Sigmoid colon (tissue), 7 donors: ENCODE results near the gene FILIP1L. TPM values are rescaled to one million over a fixed set of nuclear protein-coding genes. Genes with fewer than 3 reads are reported as not detected.

Source experiments
- DNase-seq: peaks from one replicate; pipeline ENCODE4 v3.0.0-alpha.2; 2019
- H3K27ac ChIP-seq, 4 donors: fragments of 200-600 bp; sonication (generic); one replicate each; pipeline ENCODE4 v1.5.1; 2016 to 2019; ENCODE audit warnings: mild to moderate bottlenecking in 1 of 4
- H3K27me3 ChIP-seq, 3 donors: fragments of 200-600 bp; sonication (generic); one replicate each; pipeline ENCODE4 v1.5.1; 2019; ENCODE audit warnings: mild to moderate bottlenecking in 1 of 3
- H3K36me3 ChIP-seq, 4 donors: fragments of 200-600 bp; sonication (generic); one replicate each; pipeline ENCODE4 v1.5.1; 2016 to 2019
- H3K4me1 ChIP-seq, 4 donors: fragments of 200-600 bp; sonication (generic); one replicate each; pipeline ENCODE4 v1.5.1; 2017 to 2019
- H3K4me3 ChIP-seq, 4 donors: fragments of 200-600 bp; sonication (generic); one replicate each; pipeline ENCODE4 v1.5.1; 2017 to 2019; ENCODE audit warnings: mild to moderate bottlenecking in 2 of 4, moderate library complexity in 1 of 4
- H3K9me3 ChIP-seq, 4 donors: fragments of 200-600 bp in 3 of 4; sonication (generic) in 3 of 4; one replicate each; pipeline versions ENCODE4 v1.5.1 to v1.6.1; 2013 to 2019
- EP300 ChIP-seq, 4 donors: sonication (generic); formaldehyde crosslinking; IDR thresholded peaks; one replicate each; pipeline ENCODE4 v1.6.1; 2017; ENCODE audit warnings: antibody characterized with exemption in 4 of 4
- POLR2A ChIP-seq, 2 donors: fragments of 450-650 bp; IDR thresholded peaks; one replicate each; pipeline ENCODE4 v1.6.1; 2016; ENCODE audit warnings: antibody characterized with exemption in 2 of 2, mild to moderate bottlenecking in 2 of 2, moderate library complexity in 2 of 2
- POLR2AphosphoS5 ChIP-seq, 4 donors: sonication (generic); formaldehyde crosslinking; IDR thresholded peaks; one replicate each; pipeline ENCODE4 v1.6.1; 2017; ENCODE audit warnings: antibody characterized with exemption in 4 of 4
- WGBS, 2 donors: extraction: QIAGEN DNeasy Blood & Tissue Kit; methylation state at CpG; one replicate each; pipeline ENCODE4 v1.1.7; 2013; 5-methylcytosine and 5-hydroxymethylcytosine counted together
- intact Hi-C: fragments of 100-400 bp; cut with DNase I; formaldehyde crosslinking; loops from one replicate; pipeline ENCODE4 v1.15.1; 2023
- polyA plus RNA-seq, 3 donors: library from polyadenylated mRNA; stranded (reverse); fragments of 200-250 nt; gene quantifications; one replicate each; pipeline ENCODE4 v1.2.3, GENCODE V29; 2013
- total RNA-seq, 4 donors: library from RNA; depleted of rRNA; stranded (reverse); fragments of >200 nt; gene quantifications; one replicate each; pipeline ENCODE4 v1.1.0, GENCODE V29; 2016
- TF ChIP-seq, protein P1 (sequence below), 4 experiments: fragments of 450-650 bp in 3 of 4; fragments of 200-600 bp in 1 of 4; IDR thresholded peaks; one replicate each; pipeline ENCODE4 v1.5.1; 2016 to 2019; ENCODE audit warnings: antibody characterized with exemption in 4 of 4, mild to moderate bottlenecking in 3 of 4, moderate library complexity in 2 of 4
- donor health status: healthy with polysubstance abuse.
- donor health status: Bipolar disorder and iron deficiency.
- donor health status: healthy.

FILIP1L gene
- total and polyA plus RNA-seq, 7 donors: 6.0 to 93.3 (median 42.5) TPM

DNA sequence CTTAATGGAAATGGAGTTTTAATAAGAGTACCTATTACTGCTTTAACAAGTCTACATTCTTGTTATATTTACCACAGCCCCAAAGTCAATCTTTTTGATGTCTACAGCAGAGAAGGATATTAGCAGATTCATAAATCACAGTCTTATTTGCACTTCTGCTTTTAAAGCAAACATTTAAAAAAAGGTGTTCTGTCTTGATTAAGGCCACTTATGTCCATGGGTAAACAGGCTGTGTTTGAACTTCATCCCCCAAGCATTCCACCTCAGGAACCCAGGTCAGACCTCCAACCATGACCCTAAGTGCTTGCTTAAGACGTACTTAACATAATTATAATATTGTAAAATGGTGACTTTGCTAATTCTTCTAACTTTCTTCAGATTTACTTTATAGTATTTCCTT lies 183.2 kb downstream of the FILIP1L start:
- Histone ChIP-seq H3K27ac (peak overlapping the region; percentile 67 to 84 (median 72)), H3K4me1 (peaks cover 0 to 62% (median 50%) of the 10 kb centered on the region in 4 donors), H3K9me3 (no peaks in the 10 kb centered on the region), H3K36me3 (no peaks in the 10 kb centered on the region), H3K4me3 (no peak overlapping the region), H3K27me3 (no peaks in the 10 kb centered on the region)
- no peak for DNase-seq
- TF ChIP-seq, protein P1, sequence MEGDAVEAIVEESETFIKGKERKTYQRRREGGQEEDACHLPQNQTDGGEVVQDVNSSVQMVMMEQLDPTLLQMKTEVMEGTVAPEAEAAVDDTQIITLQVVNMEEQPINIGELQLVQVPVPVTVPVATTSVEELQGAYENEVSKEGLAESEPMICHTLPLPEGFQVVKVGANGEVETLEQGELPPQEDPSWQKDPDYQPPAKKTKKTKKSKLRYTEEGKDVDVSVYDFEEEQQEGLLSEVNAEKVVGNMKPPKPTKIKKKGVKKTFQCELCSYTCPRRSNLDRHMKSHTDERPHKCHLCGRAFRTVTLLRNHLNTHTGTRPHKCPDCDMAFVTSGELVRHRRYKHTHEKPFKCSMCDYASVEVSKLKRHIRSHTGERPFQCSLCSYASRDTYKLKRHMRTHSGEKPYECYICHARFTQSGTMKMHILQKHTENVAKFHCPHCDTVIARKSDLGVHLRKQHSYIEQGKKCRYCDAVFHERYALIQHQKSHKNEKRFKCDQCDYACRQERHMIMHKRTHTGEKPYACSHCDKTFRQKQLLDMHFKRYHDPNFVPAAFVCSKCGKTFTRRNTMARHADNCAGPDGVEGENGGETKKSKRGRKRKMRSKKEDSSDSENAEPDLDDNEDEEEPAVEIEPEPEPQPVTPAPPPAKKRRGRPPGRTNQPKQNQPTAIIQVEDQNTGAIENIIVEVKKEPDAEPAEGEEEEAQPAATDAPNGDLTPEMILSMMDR (IDR thresholded peaks at IDR 0.05): no peak
- TF ChIP-seq POLR2AphosphoS5 (IDR thresholded peaks at IDR 0.05) (no peak), EP300 (IDR thresholded peaks at IDR 0.05) (no peak), POLR2A (IDR thresholded peaks at IDR 0.05) (no peak)
- intact Hi-C loops: no loop called here
- WGBS, 2 donors: 83 to 91% methylated on average over 1 of the region's 1 CpG

DNA sequence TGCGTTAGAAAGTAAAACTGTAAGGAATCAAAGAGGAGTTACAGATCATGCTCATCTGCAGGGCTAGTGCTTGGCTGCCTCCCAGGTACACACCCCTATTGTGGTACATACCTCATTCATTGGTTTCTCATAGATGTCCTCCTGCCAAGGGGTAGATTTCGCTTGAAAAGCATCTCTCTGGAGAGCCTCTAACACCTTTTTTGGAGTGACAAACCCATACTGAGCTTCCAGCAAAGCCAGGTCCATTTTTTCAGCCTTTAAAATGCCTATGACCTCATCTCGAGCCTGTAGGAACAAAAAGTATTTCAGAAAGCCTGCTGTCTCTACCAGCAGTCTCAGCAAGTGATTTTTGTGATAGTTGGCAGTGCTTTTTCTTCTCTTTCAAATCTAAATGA lies 184.6 kb downstream of the FILIP1L start:
- Histone ChIP-seq H3K4me3 (peak overlapping the region in 1 of 4 donors; percentile 12), H3K27me3 (no peaks in the 10 kb centered on the region), H3K4me1 (peaks cover 0 to 58% (median 48%) of the 10 kb centered on the region in 4 donors), H3K27ac (peak overlapping the region; percentile 67 to 84 (median 72)), H3K9me3 (no peaks in the 10 kb centered on the region), H3K36me3 (no peaks in the 10 kb centered on the region)
- DNase-seq: peak; percentile 77
- 53 to 69% methylated on average over 3 of the region's 3 CpGs for WGBS, 2 donors
- TF ChIP-seq POLR2AphosphoS5 (IDR thresholded peaks at IDR 0.05) (peak; percentile 2 to 53 (median 22)), POLR2A (IDR thresholded peaks at IDR 0.05) (no peak), EP300 (IDR thresholded peaks at IDR 0.05) (peak in 1 of 4 donors; percentile 33)
- TF ChIP-seq, protein P1 (IDR thresholded peaks at IDR 0.05): no peak
- intact Hi-C loops: loop anchor here (5.0 kb wide), 2 partner anchors 52 to 67 kb away; no protein-coding TSS in a partner anchor

DNA sequence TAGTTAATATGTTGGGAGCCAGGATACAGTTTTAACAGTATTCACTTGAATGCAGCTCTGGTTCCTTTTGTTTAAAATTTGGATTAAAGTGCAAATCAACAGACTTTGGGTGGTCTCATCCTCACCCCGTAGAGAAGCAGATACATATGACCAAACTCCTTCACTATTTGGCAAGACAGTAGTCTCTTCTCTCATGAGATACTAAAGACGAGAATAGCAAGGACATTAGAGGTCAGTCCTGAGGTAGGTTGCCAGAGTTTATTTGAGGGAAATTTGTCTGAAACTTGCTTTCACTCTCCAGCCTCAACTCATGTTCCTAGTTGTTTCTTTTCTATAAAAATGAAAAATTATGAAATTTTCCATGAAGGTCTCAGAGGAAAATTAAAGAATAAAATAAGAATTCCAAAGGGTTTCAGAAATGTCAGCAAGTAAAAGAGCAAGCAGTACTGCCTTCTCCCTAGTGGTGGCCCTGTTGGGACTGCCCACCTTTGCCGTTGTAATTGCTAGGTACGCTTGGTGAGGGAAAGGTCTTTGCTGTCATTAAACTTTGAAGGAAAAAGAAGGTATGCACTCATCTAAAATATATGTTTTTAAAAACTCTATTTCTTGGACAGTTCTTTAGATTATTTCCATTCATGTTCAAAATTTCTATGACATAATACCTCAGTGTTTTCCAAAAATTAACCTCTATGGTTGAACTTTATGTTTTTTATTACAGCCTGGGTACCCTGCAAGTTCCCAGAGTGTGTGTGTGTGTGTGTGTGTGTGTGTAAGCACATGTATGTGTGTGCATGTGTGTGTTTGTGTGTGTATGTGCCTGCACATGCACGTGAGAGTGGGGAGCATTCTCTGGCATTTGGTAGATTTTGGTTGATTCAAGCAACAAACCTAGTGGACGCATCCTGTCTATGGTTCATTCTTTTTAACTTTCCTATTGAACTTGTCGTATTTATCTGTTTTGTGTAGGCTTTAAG lies 185.2 kb downstream of the FILIP1L start:
- no peaks in the 10 kb centered on the region for H3K27me3 ChIP-seq
- H3K27ac ChIP-seq: peak overlapping the region; percentile 67 to 84 (median 72)
- no peak for DNase-seq
- no peaks in the 10 kb centered on the region for H3K36me3 ChIP-seq
- intact Hi-C loops: loop anchor here (5.0 kb wide), 2 partner anchors 52 to 67 kb away; no protein-coding TSS in a partner anchor
- WGBS, 2 donors: 76 to 79% methylated on average over 7 of the region's 7 CpGs
- H3K4me3 ChIP-seq: peak overlapping the region in 1 of 4 donors; percentile 12
- no peak for TF ChIP-seq POLR2A (IDR thresholded peaks at IDR 0.05)
- peak in 2 of 4 donors; percentile 24 to 42 for TF ChIP-seq POLR2AphosphoS5 (IDR thresholded peaks at IDR 0.05)
- TF ChIP-seq, protein P1 (IDR thresholded peaks at IDR 0.05): peak in 2 of 4 experiments; percentile 33 to 55
- no peak for TF ChIP-seq EP300 (IDR thresholded peaks at IDR 0.05)
- peaks cover 0 to 54% (median 46%) of the 10 kb centered on the region in 4 donors for H3K4me1 ChIP-seq
- no peaks in the 10 kb centered on the region for H3K9me3 ChIP-seq

DNA sequence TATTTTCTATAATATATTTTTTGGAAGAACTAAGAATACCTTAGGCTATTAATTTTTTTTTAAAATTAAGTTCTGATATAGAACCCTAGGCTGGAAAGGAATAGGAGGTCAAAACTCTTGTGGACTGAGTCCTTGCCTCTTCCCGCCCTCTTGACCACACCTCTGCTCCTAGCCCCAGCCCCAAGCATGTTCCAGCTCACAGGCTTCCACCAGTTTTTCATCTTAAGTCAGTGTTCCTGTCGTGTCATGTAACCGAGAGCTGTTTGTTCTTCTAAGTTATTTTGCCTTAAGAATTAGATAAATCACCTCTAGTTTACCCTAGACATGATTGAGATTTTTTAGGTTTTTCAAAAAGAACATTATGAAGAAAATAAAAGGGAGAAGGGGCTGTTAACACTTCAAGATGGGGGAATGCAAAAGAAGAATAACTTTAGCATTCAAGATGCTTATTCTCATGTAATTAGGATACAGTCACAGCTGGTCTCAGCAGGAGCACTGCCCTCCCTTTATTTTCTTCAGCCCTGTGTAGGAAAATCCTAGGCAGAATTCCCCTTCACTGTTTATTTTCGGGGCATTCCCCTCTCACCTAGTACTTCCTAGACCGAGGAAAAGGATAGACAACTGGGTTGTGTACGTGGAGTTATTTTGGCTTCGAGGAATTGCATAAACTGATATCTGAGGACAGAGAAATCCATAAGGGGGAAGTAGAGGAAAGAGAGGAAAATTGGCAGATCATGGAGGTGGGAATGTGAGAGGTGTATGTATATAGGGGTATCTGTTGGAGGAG lies 186.4 kb downstream of the FILIP1L start:
- no peak overlapping the region for H3K4me3 ChIP-seq
- no peak for DNase-seq
- 83 to 89% methylated on average over 7 of the region's 7 CpGs for WGBS, 2 donors
- peak overlapping the region; percentile 67 to 84 (median 72) for H3K27ac ChIP-seq
- TF ChIP-seq, protein P1 (IDR thresholded peaks at IDR 0.05): no peak
- H3K9me3 ChIP-seq: no peaks in the 10 kb centered on the region
- H3K27me3 ChIP-seq: no peaks in the 10 kb centered on the region
- H3K36me3 ChIP-seq: no peaks in the 10 kb centered on the region
- intact Hi-C loops: loop anchor here (5.0 kb wide), 2 partner anchors 51 to 66 kb away; no protein-coding TSS in a partner anchor
- peaks cover 0 to 54% (median 46%) of the 10 kb centered on the region in 4 donors for H3K4me1 ChIP-seq
